ENCODE measurements around the gene MUC12. TPM values are rescaled to one million over a fixed set of nuclear protein-coding genes. Genes with fewer than 3 reads are reported as not detected.
A peak's percentile ranks its signal among the peaks of the same experiment; 100 is the strongest.

Gene MUC12
- total and polyA plus RNA-seq, 2 of the 8 experiments (the other 6 are each of a cell fraction or from before 2014, with no cell fraction given) = 7.7 to 16.2 TPM

- POLR2A ChIA-PET (ENCODE audit: partially characterized antibody) = no interaction called here
- H4K91ac ChIP-seq (replicated peaks; ENCODE audit: insufficient read length, low read length) = no peak overlapping the region
- no peak for DNase-seq (ENCODE audit: low read depth in 1 of 2, low spot score in 2 of 2)
- H2AK5ac ChIP-seq (ENCODE audit: low read depth, low read length) = no peak overlapping the region; the same call in 1 of the 2 replicates
- no peak overlapping the region for H3K4me2 ChIP-seq (ENCODE audit: insufficient read depth in 1 of 2, low read depth in 2 of 2, low read length in 2 of 2)
- peaks cover 0 to 4% (median 0%) of the 10 kb centered on the region in 4 experiments; a peak in 2 of 8 replicates for H3K36me3 ChIP-seq (ENCODE audit: control insufficient read depth in 2 of 4, insufficient read depth in 4 of 4, low read length in 3 of 4)
- H2BK15ac ChIP-seq (ENCODE audit: low read length) = 0 out of 2 replicates have a peak overlapping the region, but pooled peaks have one; percentile 65
- H3K9me3 ChIP-seq (ENCODE audit: insufficient read depth in 2 of 2, low read depth in 1 of 2, low read length in 1 of 2) = peaks cover 0 to 6% of the 10 kb centered on the region in 2 experiments; a peak in 1 of 4 replicates
- H3K27ac ChIP-seq (ENCODE audit: low read depth, low read length) = no peak overlapping the region
- H2AFZ ChIP-seq (ENCODE audit: low read length) = no peak overlapping the region
- no peak overlapping the region for H2BK20ac ChIP-seq (ENCODE audit: low read length)
- no peak overlapping the region for H3K18ac ChIP-seq (ENCODE audit: extremely low read depth, low read length)
- 64% methylated on average over 2 of the region's 2 CpGs; no CpG with 5 or more reads in 1 of the 2 experiments for WGBS, 2 experiments (ENCODE audit: extremely low coverage in 1 of 2, insufficient coverage in 1 of 2, insufficient read length in 1 of 2, insufficient replicate concordance in 2 of 2, low coverage in 1 of 2, low lambda C conversion rate in 2 of 2, missing lambda C conversion rate in 1 of 2)
- peaks cover 2 to 3% of the 10 kb centered on the region in 2 experiments for H4K20me1 ChIP-seq (replicated peaks in 1 of 2; ENCODE audit: control insufficient read depth in 1 of 2, insufficient read depth in 2 of 2, low read length in 2 of 2)
- H3K4me1 ChIP-seq (replicated peaks in 1 of 4; ENCODE audit: control insufficient read depth in 3 of 4, insufficient read depth in 4 of 4, low read length in 3 of 4) = peaks cover 0 to 5% (median 5%) of the 10 kb centered on the region in 4 experiments; a peak in 6 of 7 replicates
- H3K23me2 ChIP-seq (ENCODE audit: low read depth, low read length) = peaks cover 19% of the 10 kb centered on the region
- FAIRE-seq = no peak
- no peak overlapping the region for H3K4ac ChIP-seq (replicated peaks; ENCODE audit: insufficient read length, low read depth, low read length)
- no peak overlapping the region for H2BK120ac ChIP-seq (replicated peaks; ENCODE audit: low read depth, low read length)
- H3K14ac ChIP-seq (ENCODE audit: insufficient read length) = no peak overlapping the region
- H2BK12ac ChIP-seq (ENCODE audit: low read depth, low read length) = no peak overlapping the region
- no peak overlapping the region for H4K8ac ChIP-seq (ENCODE audit: extremely low read depth, insufficient read depth, low read length)
- TF ChIP-seq, protein P1, sequence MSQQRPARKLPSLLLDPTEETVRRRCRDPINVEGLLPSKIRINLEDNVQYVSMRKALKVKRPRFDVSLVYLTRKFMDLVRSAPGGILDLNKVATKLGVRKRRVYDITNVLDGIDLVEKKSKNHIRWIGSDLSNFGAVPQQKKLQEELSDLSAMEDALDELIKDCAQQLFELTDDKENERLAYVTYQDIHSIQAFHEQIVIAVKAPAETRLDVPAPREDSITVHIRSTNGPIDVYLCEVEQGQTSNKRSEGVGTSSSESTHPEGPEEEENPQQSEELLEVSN (IDR thresholded peaks at IDR 0.05) = no peak
- TF ChIP-seq ATF2 (IDR thresholded peaks at IDR 0.05; ENCODE audit: low read length) = no peak
- TF ChIP-seq RFX5 (IDR thresholded peaks at IDR 0.05; ENCODE audit: borderline replicate concordance, low read depth, low read length) = no peak
- TF ChIP-seq TBP (IDR thresholded peaks at IDR 0.05; ENCODE audit: low read depth, low read length) = no peak
- no peak for TF ChIP-seq KDM4A (IDR thresholded peaks at IDR 0.05; ENCODE audit: low read depth, low read length, severe bottlenecking)
- no peak for TF ChIP-seq CHD2 (IDR thresholded peaks at IDR 0.05; ENCODE audit: low read length)
- TF ChIP-seq RAD21 (IDR thresholded peaks at IDR 0.05 in 1 of 2, conservative IDR thresholded peaks at IDR 0.05 in 1 of 2; ENCODE audit: low read depth in 2 of 2, low read length in 2 of 2) = no peak
- no peak for TF ChIP-seq MAX (IDR thresholded peaks at IDR 0.05)
- TF ChIP-seq EZH2 (IDR thresholded peaks at IDR 0.05; ENCODE audit: low read depth, low read length, severe bottlenecking) = no peak
- CTCF ChIA-PET (ENCODE audit: partially characterized antibody) = interaction anchor here (0.9 to 1.2 kb wide), 2 partner anchors 13 to 93 kb away, joined by 3 read pairs; no protein-coding TSS in a partner anchor
- peaks cover 7% of the 10 kb centered on the region for H3K79me1 ChIP-seq (ENCODE audit: low read depth, low read length)
- peaks cover 0 to 5% of the 10 kb centered on the region in 2 experiments; a peak in 2 of 4 replicates for H3K79me2 ChIP-seq (ENCODE audit: control insufficient read depth in 1 of 2, insufficient read depth in 2 of 2, low read length in 2 of 2)
- H3K27me3 ChIP-seq (replicated peaks in 1 of 4; ENCODE audit: control insufficient read depth in 3 of 4, extremely low read depth in 1 of 4, insufficient read depth in 3 of 4, low read length in 3 of 4) = peaks cover 0 to 5% (median 3%) of the 10 kb centered on the region in 4 experiments; a peak in 4 of 7 replicates
- H2BK5ac ChIP-seq (ENCODE audit: low read depth, low read length) = no peak overlapping the region
- no peak overlapping the region for H3K9ac ChIP-seq (replicated peaks in 1 of 4; ENCODE audit: extremely low read depth in 1 of 4, low read depth in 3 of 4, low read length in 3 of 4)
- H4K5ac ChIP-seq (ENCODE audit: insufficient read length, low read depth, low read length) = no peak overlapping the region
- H3K4me3 ChIP-seq (ENCODE audit: extremely low read depth in 1 of 4, insufficient read depth in 2 of 4, low read depth in 3 of 4, low read length in 4 of 4) = no peak overlapping the region
- no peak overlapping the region for H3K56ac ChIP-seq (replicated peaks; ENCODE audit: insufficient read length, low read depth, low read length)
- no peak overlapping the region for H3K23ac ChIP-seq (ENCODE audit: insufficient read length)
Measured at GRCh38 chr7:100959894-100960293, 9.5 kb upstream of the MUC12 start.
